HG03439 (cell line): ENCODE data around the gene SNRNP27.
A peak's percentile ranks its signal among the peaks of the same experiment; 100 is the strongest.

Experiments used
- ATAC-seq: cut with Tn5 transposase; IDR thresholded peaks from one replicate; pipeline ENCODE4 v1.9.1; 2021; ENCODE audit warnings: mild to moderate bottlenecking, moderate library complexity; ENCODE audit not compliant: unreplicated experiment

The SNRNP27 gene

GRCh38 chr2:69914950-69915945 lies 21.5 kb downstream of the SNRNP27 start, which contains the start of gene MXD1:
TSS of gene MXD1 (plus strand) at chr2:69915109. CDS start at chr2:69915331, 222 bp downstream.
- peak; percentile 2 for ATAC-seq

- ATAC-seq, result no peak
Measured at GRCh38 chr2:69916106-69916505, 22.4 kb downstream of the SNRNP27 start.

GRCh38 chr2:69917852-69918251 lies 24.1 kb downstream of the SNRNP27 start:
- no peak for ATAC-seq

GRCh38 chr2:69918401-69918800 lies 24.6 kb downstream of the SNRNP27 start:
- no peak for ATAC-seq

- no peak for ATAC-seq
Measured at GRCh38 chr2:69923116-69923515, 29.4 kb downstream of the SNRNP27 start.

- no peak for ATAC-seq
Measured at GRCh38 chr2:69926849-69927515, 33.2 kb downstream of the SNRNP27 start.

GRCh38 chr2:69931832-69932595 lies 38.3 kb downstream of the SNRNP27 start:
- no peak for ATAC-seq

GRCh38 chr2:69932596-69932922 lies 38.8 kb downstream of the SNRNP27 start:
- ATAC-seq, result no peak

GRCh38 chr2:69933254-69933828 lies 39.6 kb downstream of the SNRNP27 start:
- no peak for ATAC-seq

GRCh38 chr2:69933839-69934613 lies 40.3 kb downstream of the SNRNP27 start:
- no peak for ATAC-seq

- no peak for ATAC-seq
Measured at GRCh38 chr2:69934614-69934908, 40.8 kb downstream of the SNRNP27 start.

- ATAC-seq, result no peak
Measured at GRCh38 chr2:69935011-69935410, 41.3 kb downstream of the SNRNP27 start.

GRCh38 chr2:69936906-69937305 lies 43.1 kb downstream of the SNRNP27 start:
- no peak for ATAC-seq

- no peak for ATAC-seq
Measured at GRCh38 chr2:69937968-69938367, 44.2 kb downstream of the SNRNP27 start.

- no peak for ATAC-seq
Measured at GRCh38 chr2:69939722-69940121, 46.0 kb downstream of the SNRNP27 start.

GRCh38 chr2:69940691-69941090 lies 46.9 kb downstream of the SNRNP27 start:
- no peak for ATAC-seq

GRCh38 chr2:69943000-69943842 lies 49.5 kb downstream of the SNRNP27 start:
- ATAC-seq, result no peak

GRCh38 chr2:69943843-69944525 lies 50.2 kb downstream of the SNRNP27 start:
- ATAC-seq, result no peak

- no peak for ATAC-seq
Measured at GRCh38 chr2:69944756-69945155, 51.0 kb downstream of the SNRNP27 start.
